H9 (cell line): Measurements from ENCODE around the gene EDRF1. TPM values are rescaled to one million over a fixed set of nuclear protein-coding genes. Genes with fewer than 3 reads are reported as not detected.

Experiments
- DNase-seq: peaks from one replicate; pipeline ENCODE4 v3.0.0-alpha.2; 2017
- H2AFZ ChIP-seq: one replicate; pipeline ENCODE4 v1.6.1; 2013; ENCODE audit warnings: mild to moderate bottlenecking, low read length, control low read depth, moderate library complexity
- H2AK5ac ChIP-seq: 2 replicates; pipeline ENCODE4 v1.6.1; 2013; ENCODE audit warnings: low read length, control low read depth, mixed read lengths; ENCODE audit not compliant: insufficient read length
- H2BK120ac ChIP-seq: one replicate; pipeline ENCODE4 v1.6.1; 2013; ENCODE audit warnings: low read depth, mild to moderate bottlenecking, low read length, control low read depth, inconsistent platforms; ENCODE audit not compliant: poor library complexity, severe bottlenecking
- H2BK12ac ChIP-seq: 2 replicates; pipeline ENCODE4 v1.6.1; 2013; ENCODE audit warnings: low read length, control low read depth, mixed read lengths, low read depth; ENCODE audit not compliant: insufficient read length
- H2BK15ac ChIP-seq: 2 replicates; pipeline ENCODE4 v1.6.1; 2013; ENCODE audit warnings: low read depth, low read length, control low read depth
- H2BK20ac ChIP-seq: one replicate; pipeline ENCODE4 v1.6.1; 2013; ENCODE audit warnings: low read depth, mild to moderate bottlenecking, low read length, control low read depth, inconsistent platforms; ENCODE audit not compliant: poor library complexity, severe bottlenecking
- H2BK5ac ChIP-seq: 2 replicates; pipeline ENCODE4 v1.6.1; 2013; ENCODE audit warnings: low read length, control low read depth, mixed read lengths; ENCODE audit not compliant: insufficient read length
- H3K14ac ChIP-seq: 2 replicates; pipeline ENCODE4 v1.6.1; 2013; ENCODE audit warnings: low read length, control low read depth; ENCODE audit not compliant: insufficient read depth
- H3K18ac ChIP-seq: 2 replicates; pipeline ENCODE4 v1.6.1; 2013; ENCODE audit warnings: low read depth, mild to moderate bottlenecking, mixed read lengths, low read length, control low read depth; ENCODE audit not compliant: insufficient read length
- H3K23ac ChIP-seq: 2 replicates; pipeline ENCODE4 v1.6.1; 2013; ENCODE audit warnings: low read length, control low read depth, mixed read lengths, low read depth; ENCODE audit not compliant: insufficient read length
- H3K23me2 ChIP-seq: 2 replicates; pipeline ENCODE4 v1.6.1; 2013; ENCODE audit warnings: low read depth, mild to moderate bottlenecking, mixed read lengths, low read length, control low read depth; ENCODE audit not compliant: insufficient read length, poor library complexity, severe bottlenecking
- H3K27ac ChIP-seq: 2 replicates; pipeline ENCODE4 v1.5.1; 2013; ENCODE audit warnings: low read length, control low read depth, mixed read lengths, low read depth; ENCODE audit not compliant: insufficient read length
- H3K27me3 ChIP-seq: 2 replicates; pipeline ENCODE4 v1.6.1; 2013; ENCODE audit warnings: low read length, control low read depth, inconsistent platforms; ENCODE audit not compliant: insufficient read depth
- H3K4ac ChIP-seq: 2 replicates; pipeline ENCODE4 v1.6.1; 2013; ENCODE audit warnings: low read depth, mild to moderate bottlenecking, control low read depth, inconsistent platforms, low read length, moderate library complexity
- H3K4me1 ChIP-seq: 2 replicates; pipeline ENCODE4 v1.6.1; 2013; ENCODE audit warnings: low read length, control low read depth, inconsistent platforms; ENCODE audit not compliant: insufficient read depth
- H3K4me2 ChIP-seq: 2 replicates; pipeline ENCODE4 v1.6.1; 2013; ENCODE audit warnings: low read length, control low read depth, mixed read lengths; ENCODE audit not compliant: insufficient read length, insufficient read depth
- H3K56ac ChIP-seq: 2 replicates; pipeline ENCODE4 v1.6.1; 2013; ENCODE audit warnings: low read depth, mild to moderate bottlenecking, mixed read lengths, low read length, control low read depth; ENCODE audit not compliant: insufficient read length
- H3K79me1 ChIP-seq: 2 replicates; pipeline ENCODE4 v1.6.1; 2013; ENCODE audit warnings: low read depth, mild to moderate bottlenecking, moderate library complexity, low read length, control low read depth, inconsistent platforms; ENCODE audit not compliant: insufficient read depth, poor library complexity, severe bottlenecking
- H3K79me2 ChIP-seq: 2 replicates; pipeline ENCODE4 v1.6.1; 2013; ENCODE audit warnings: low read length, control low read depth, inconsistent platforms; ENCODE audit not compliant: insufficient read depth
- H3K9ac ChIP-seq: 2 replicates; pipeline ENCODE4 v1.6.1; 2013; ENCODE audit warnings: low read length, control low read depth, mixed read lengths; ENCODE audit not compliant: insufficient read length; ENCODE audit errors: extremely low read depth
- H3K9me3 ChIP-seq: one replicate; pipeline ENCODE4 v1.6.1; 2013; ENCODE audit warnings: low read depth, low read length, inconsistent platforms; ENCODE audit not compliant: control insufficient read depth
- H3T11ph ChIP-seq: one replicate; pipeline ENCODE4 v1.6.1; 2013; ENCODE audit warnings: mild to moderate bottlenecking, low read length, control low read depth, inconsistent platforms
- H4K20me1 ChIP-seq: one replicate; pipeline ENCODE4 v1.6.1; 2013; ENCODE audit not compliant: control insufficient read depth, insufficient read length, insufficient read depth
- H4K5ac ChIP-seq: 2 replicates; pipeline ENCODE4 v1.6.1; 2013; ENCODE audit warnings: low read depth, mild to moderate bottlenecking, mixed read lengths, low read length, control low read depth; ENCODE audit not compliant: insufficient read length
- H4K8ac ChIP-seq: replicated peaks from 2 replicates; pipeline ENCODE4 v1.6.1; 2013; ENCODE audit warnings: low read length, control low read depth, mixed read lengths, low read depth; ENCODE audit not compliant: insufficient read length
- H4K91ac ChIP-seq: 2 replicates; pipeline ENCODE4 v1.6.1; 2013; ENCODE audit warnings: low read depth, mild to moderate bottlenecking, moderate library complexity, mixed read lengths, low read length, control low read depth; ENCODE audit not compliant: insufficient read length
- H3K27ac Mint-ChIP-seq, 3 experiments: 2 replicates in 2 of 3; 3 replicates in 1 of 3; pipeline ENCODE4 v1.8.0; 2020 to 2021; ENCODE audit warnings: mixed read lengths in 3 of 3, mild to moderate bottlenecking in 1 of 3, moderate library complexity in 1 of 3
- H3K27me3 Mint-ChIP-seq: 2 replicates; pipeline ENCODE4 v1.8.0; 2021; ENCODE audit warnings: low read depth, mild to moderate bottlenecking, moderate library complexity, mixed read lengths
- H3K36me3 Mint-ChIP-seq, 3 experiments: 2 replicates in 2 of 3; 3 replicates in 1 of 3; pipeline ENCODE4 v1.8.0; 2020 to 2021; ENCODE audit warnings: low read depth in 3 of 3, mixed read lengths in 3 of 3; ENCODE audit not compliant: insufficient read depth in 1 of 3
- H3K4me1 Mint-ChIP-seq, 2 experiments: 2 replicates each; pipeline ENCODE4 v1.8.0; 2020; ENCODE audit warnings: mixed read lengths in 2 of 2
- H3K4me3 Mint-ChIP-seq, 2 experiments: 2 replicates in 1 of 2; 3 replicates in 1 of 2; pipeline ENCODE4 v1.8.0; 2020 to 2021; ENCODE audit warnings: mild to moderate bottlenecking in 2 of 2, mixed read lengths in 2 of 2, moderate library complexity in 1 of 2
- H3K9me3 Mint-ChIP-seq, 2 experiments: 2 replicates in 1 of 2; 3 replicates in 1 of 2; pipeline ENCODE4 v1.8.0; 2020; ENCODE audit warnings: mild to moderate bottlenecking in 2 of 2, mixed read lengths in 2 of 2, moderate library complexity in 1 of 2
- CTCF ChIP-seq: fragments of 200-600 bp; sonication (generic); conservative IDR thresholded peaks from 3 replicates; pipeline ENCODE4 v1.8.0; 2021; ENCODE audit warnings: antibody characterized with exemption, mild to moderate bottlenecking
- WGBS: extraction: QIAGEN DNeasy Blood & Tissue Kit; methylation state at CpG from one replicate; pipeline ENCODE4 v1.1.7; 2013; ENCODE audit warnings: missing lambda C conversion rate, low lambda C conversion rate, mixed read lengths; ENCODE audit not compliant: insufficient read length; ENCODE audit errors: extremely low coverage; 5-methylcytosine and 5-hydroxymethylcytosine counted together
- total RNA-seq: library from RNA; stranded (reverse); gene quantifications from 2 replicates; pipeline ENCODE4 v1.2.1, GENCODE V29; 2021

Gene EDRF1
- total RNA-seq, 1 experiment from 2014 or later = 51.0 TPM

GRCh38 chr10:125792342-125793300, 73.1 kb downstream of the EDRF1 start:
- H3K9me3 Mint-ChIP-seq = no peaks in the 10 kb centered on the region
- no peak overlapping the region for H2BK20ac ChIP-seq
- H2BK5ac ChIP-seq = no peak overlapping the region

More at GRCh38 chr10:125792342-125793300, 73.1 kb downstream of the EDRF1 start:
- Histone ChIP-seq H3K9me3 (no peaks in the 10 kb centered on the region), H4K20me1 (no peaks in the 10 kb centered on the region), H3K56ac (no peak overlapping the region), H2BK120ac (no peak overlapping the region), H4K8ac (no peak overlapping the region), H3K27ac (no peak overlapping the region), H2AK5ac (no peak overlapping the region), H3T11ph (no peak overlapping the region), H3K23me2 (no peaks in the 10 kb centered on the region), H2BK12ac (no peak overlapping the region), H3K14ac (no peak overlapping the region), H2AFZ (no peak overlapping the region), H3K27me3 (no peaks in the 10 kb centered on the region), H3K9ac (no peak overlapping the region), H3K4me1 (no peaks in the 10 kb centered on the region), H4K5ac (no peak overlapping the region), H4K91ac (no peak overlapping the region), H2BK15ac (no peak overlapping the region), H3K23ac (no peak overlapping the region), H3K79me2 (no peaks in the 10 kb centered on the region), H3K18ac (no peak overlapping the region), H3K4ac (no peak overlapping the region), H3K4me2 (no peak overlapping the region), H3K79me1 (no peaks in the 10 kb centered on the region)
- WGBS = no CpG with 5 or more reads among the region's 14 CpGs
- no peak overlapping the region for H3K4me3 Mint-ChIP-seq
- no peaks in the 10 kb centered on the region for H3K27me3 Mint-ChIP-seq
- no peaks in the 10 kb centered on the region for H3K4me1 Mint-ChIP-seq
- TF ChIP-seq CTCF = no peak
- peaks cover 3 to 26% (median 25%) of the 10 kb centered on the region in 3 experiments; a peak in 6 of 7 replicates for H3K36me3 Mint-ChIP-seq
- DNase-seq = no peak
- no peak overlapping the region for H3K27ac Mint-ChIP-seq
